WI38 (cell line): Measurements from ENCODE around the gene DPPA4.
"Not testable (repeated sequence)": the region's sequence is repeated elsewhere in the genome, so short reads cannot be mapped to it uniquely, and the experiment has no call there.

Experiments
- H3K4me3 ChIP-seq: 2 replicates; pipeline ENCODE4 v1.5.1; 2011; ENCODE audit warnings: low read depth, mild to moderate bottlenecking, control low read depth, low read length
- CTCF ChIP-seq: IDR thresholded peaks from 2 replicates; pipeline ENCODE4 v1.5.1; 2012; ENCODE audit warnings: low read depth, mild to moderate bottlenecking, control low read depth, low read length

DPPA4 gene

GRCh38 chr3:109337393-109337792, at the start of gene DPPA4:
Gene DPPA4, minus strand, starts transcription at chr3:109337546. Its CDS starts 29 bp downstream, at chr3:109337517.
- TF ChIP-seq CTCF, result no peak
- peak within 1 kb of the TSS; percentile 48 for H3K4me3 ChIP-seq

DNA sequence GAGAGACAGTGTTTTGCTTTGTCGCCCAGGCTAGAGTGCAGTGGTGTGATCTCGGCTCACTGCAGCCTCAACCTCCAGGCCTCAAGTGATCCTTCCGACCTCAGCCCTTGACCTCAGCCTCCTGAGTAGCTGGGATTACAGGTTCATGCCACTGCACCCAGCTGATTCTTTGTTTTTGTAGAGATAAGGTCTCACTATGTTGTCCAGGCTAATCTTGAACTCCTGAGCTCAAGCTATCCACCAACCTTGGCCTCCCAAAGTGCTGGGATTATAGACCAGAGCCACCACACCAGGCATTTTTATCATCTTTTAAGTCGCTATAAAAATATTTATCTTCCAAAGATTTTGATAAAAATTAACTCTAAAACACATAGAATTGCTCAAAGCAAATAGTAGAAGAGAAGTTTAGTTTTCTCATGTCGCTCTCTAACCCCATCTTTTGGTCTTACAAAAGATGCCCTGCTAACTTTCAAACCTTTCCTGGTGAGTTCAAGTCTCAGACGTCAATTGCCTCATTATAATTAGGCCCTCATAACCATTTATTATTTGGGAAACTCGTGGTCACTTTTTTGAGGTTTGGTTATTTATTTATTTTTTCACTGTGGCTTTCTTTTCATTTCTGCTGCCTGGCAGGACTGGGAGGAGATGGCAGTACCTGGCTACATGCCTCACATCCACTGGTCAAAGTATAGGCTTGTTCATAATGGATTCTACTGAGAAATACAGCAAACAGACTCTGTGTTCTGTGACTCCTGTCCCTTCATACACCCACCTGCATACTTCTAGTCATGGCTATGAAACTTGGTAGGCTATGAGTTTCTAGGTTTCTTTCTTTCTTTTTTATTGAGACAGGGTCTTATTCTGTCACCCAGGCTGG, 48.3 kb upstream of the DPPA4 start:
- TF ChIP-seq CTCF, result no peak
- H3K4me3 ChIP-seq, result no peak overlapping the region

- no peak overlapping the region for H3K4me3 ChIP-seq
- TF ChIP-seq CTCF, result no peak
Observed at GRCh38 chr3:109384164-109384563, 46.8 kb upstream of the DPPA4 start.

DNA sequence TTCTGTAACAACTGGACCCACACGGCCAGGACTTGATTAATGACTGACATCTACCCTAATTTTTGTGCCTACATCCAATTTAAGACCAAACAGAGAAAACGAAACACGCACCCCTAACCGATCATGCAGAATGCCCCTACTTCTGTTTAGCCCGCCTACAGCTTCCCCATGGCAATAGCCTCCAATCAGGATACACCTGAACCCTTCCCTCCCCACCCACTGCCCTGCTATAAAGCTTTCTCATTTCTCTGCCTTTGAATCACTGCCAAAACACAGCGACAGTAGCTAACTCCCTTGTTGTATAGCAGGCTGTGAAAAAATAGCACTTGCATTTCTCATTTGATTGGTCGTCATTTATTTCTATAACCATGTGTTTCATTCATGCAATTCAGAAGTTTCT, 45.2 kb upstream of the DPPA4 start:
- TF ChIP-seq CTCF, result no peak

DNA sequence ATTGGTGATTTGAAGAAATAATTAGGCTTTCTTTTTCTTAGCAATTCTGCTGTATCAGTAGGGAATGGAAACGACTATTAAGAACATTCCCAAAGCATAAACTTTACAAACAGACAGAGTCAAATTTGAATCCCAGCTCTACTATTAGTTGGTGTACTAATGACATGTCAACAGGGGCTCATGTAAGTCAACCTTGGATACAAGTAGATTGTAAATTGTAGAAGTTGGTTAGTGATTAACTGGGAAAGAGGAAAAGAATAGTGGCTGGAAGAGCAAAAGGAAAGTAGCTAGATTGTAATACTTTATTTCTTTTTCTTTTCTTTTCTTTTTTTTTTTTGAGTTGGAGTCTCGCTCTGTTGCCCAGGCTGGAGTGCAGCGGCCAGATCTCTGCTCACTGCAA, 38.6 kb upstream of the DPPA4 start:
- no peak for TF ChIP-seq CTCF
- no peak overlapping the region for H3K4me3 ChIP-seq

More for the DNA sequence above, 45.2 kb upstream of the DPPA4 start:
- no peak overlapping the region for H3K4me3 ChIP-seq

DNA sequence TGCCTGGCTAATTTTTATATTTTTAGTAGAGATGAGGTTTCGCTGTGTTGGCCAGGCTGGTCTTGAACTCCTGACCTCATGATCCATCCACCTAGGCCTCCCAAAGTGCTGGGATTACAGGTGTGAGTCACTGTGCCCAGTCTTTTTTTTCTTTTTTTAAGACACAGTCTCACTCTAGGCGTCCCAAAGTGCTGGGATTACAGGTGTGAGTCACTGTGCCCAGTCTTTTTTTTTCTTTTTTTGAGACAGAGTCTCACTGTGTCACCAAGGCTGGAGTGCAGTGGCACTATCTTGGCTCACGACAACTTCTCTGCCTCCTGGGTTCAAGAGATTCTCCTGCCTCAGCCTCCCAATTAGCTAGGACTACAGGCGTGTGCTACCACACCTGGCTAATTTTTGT, 37.1 kb upstream of the DPPA4 start:
- H3K4me3 ChIP-seq, result not testable (repeated sequence)

- TF ChIP-seq CTCF, result no peak
- H3K4me3 ChIP-seq, result no peak overlapping the region
Observed at GRCh38 chr3:109373933-109374332, 36.6 kb upstream of the DPPA4 start.
